ENCODE measurements around the gene NRCAM. TPM values are rescaled to one million over a fixed set of nuclear protein-coding genes. Genes with fewer than 3 reads are reported as not detected.

NRCAM gene
- total and polyA plus RNA-seq, 10 of the 15 experiments (the other 5 are each of a cell fraction or from before 2014, with no cell fraction given), result 0.30 to 2.0 (median 1.0) TPM

- H3K4me2 ChIP-seq (ENCODE audit: control insufficient read depth, insufficient read depth), result no peak overlapping the region
- no peaks in the 10 kb centered on the region for H3K36me3 ChIP-seq (ENCODE audit: control insufficient read depth in 2 of 2, insufficient read depth in 2 of 2, low read length in 1 of 2)
- WGBS (ENCODE audit: insufficient coverage, insufficient replicate concordance, low lambda C conversion rate, missing lambda C conversion rate), result 53% methylated on average over 3 of the region's 3 CpGs
- no peak for DNase-seq (ENCODE audit: low read depth, low spot score)
- intact Hi-C loops (cut with micrococcal nuclease; ENCODE audit: unreplicated experiment) (loop anchor here (10.0 kb wide), 1 partner anchor 62 kb away; no protein-coding TSS in a partner anchor), in situ Hi-C loops (cut with MboI) (no loop called here)
- POLR2A ChIA-PET, result no interaction called here
- SMC1A ChIA-PET (ENCODE audit: uncharacterized antibody, unreplicated experiment), result interaction anchor here (1.3 to 1.4 kb wide), 2 partner anchors 12 kb away, joined by 4 to 5 read pairs; no protein-coding TSS in a partner anchor
- H3K4me1 ChIP-seq (ENCODE audit: control insufficient read depth, insufficient read depth, low read length), result peaks cover 7% of the 10 kb centered on the region
- H4K20me1 ChIP-seq (ENCODE audit: control insufficient read depth, insufficient read depth), result no peaks in the 10 kb centered on the region
- no TSS peak for BruUV-seq (replicated peaks)
- CTCF ChIA-PET, result no interaction called here
- no peaks in the 10 kb centered on the region for H3K79me2 ChIP-seq (ENCODE audit: control insufficient read depth, insufficient read depth, low read length)
- no peak for FAIRE-seq
- no peak for ATAC-seq
- RAD21 ChIA-PET (ENCODE audit: unreplicated experiment), result no interaction called here
- no peaks in the 10 kb centered on the region for H3K9me3 ChIP-seq (replicated peaks; ENCODE audit: control insufficient read depth, insufficient read depth, low read length)
- no peak overlapping the region for H3K9ac ChIP-seq (ENCODE audit: control insufficient read depth, insufficient read depth, low read length)
- H3K27me3 ChIP-seq (replicated peaks in 1 of 2; ENCODE audit: control insufficient read depth in 2 of 2, insufficient read depth in 2 of 2, low read length in 1 of 2), result no peaks in the 10 kb centered on the region
- no peak overlapping the region for H2AFZ ChIP-seq (ENCODE audit: control insufficient read depth, low read depth, low read length)
- H3K4me3 ChIP-seq, result no peak overlapping the region
- H3K27ac ChIP-seq (ENCODE audit: control insufficient read depth, insufficient read depth), result no peak overlapping the region
- TF ChIP-seq ZBTB11 (CRISPR knock-in tag; IDR thresholded peaks at IDR 0.05) (no peak), IKZF2 (IDR thresholded peaks at IDR 0.05) (no peak), NRF1 (conservative IDR thresholded peaks at IDR 0.05; ENCODE audit: low read depth, low read length) (no peak), NR2C1 (IDR thresholded peaks at IDR 0.05) (no peak), HDAC2 (IDR thresholded peaks at IDR 0.05) (no peak), HCFC1 (IDR thresholded peaks at IDR 0.05; ENCODE audit: low read length) (no peak), ZNF592 (IDR thresholded peaks at IDR 0.05) (no peak), RCOR1 (conservative IDR thresholded peaks at IDR 0.05; ENCODE audit: low read depth, low read length) (no peak), CUX1 (IDR thresholded peaks at IDR 0.05; ENCODE audit: insufficient replicate concordance, low read depth, low read length) (no peak), JUND (IDR thresholded peaks at IDR 0.05; ENCODE audit: low read depth, low read length) (no peak)
Observed at GRCh38 chr7:108296911-108297310, 159.3 kb downstream of the NRCAM start.
